Fibroblast of the aortic adventitia (primary cell): ENCODE results near the gene GOLPH3. TPM values are rescaled to one million over a fixed set of nuclear protein-coding genes. Genes with fewer than 3 reads are reported as not detected.
A peak's percentile ranks its signal among the peaks of the same experiment; 100 is the strongest.

Experiments
- DNase-seq: peaks from one replicate; pipeline ENCODE4 v3.0.0-alpha.2; 2010; ENCODE audit warnings: low read depth
- H3K4me3 ChIP-seq: 2 replicates; pipeline ENCODE4 v1.5.1; 2011; ENCODE audit warnings: low read depth, mild to moderate bottlenecking, control low read depth, low read length, moderate library complexity
- total RNA-seq: library from RNA; depleted of rRNA; stranded (reverse); fragments of >200 nt; gene quantifications from 2 replicates; pipeline ENCODE4 v1.2.3, GENCODE V29; 2012; ENCODE audit warnings: low replicate concordance
- TF ChIP-seq, protein P1 (sequence below): IDR thresholded peaks from 2 replicates; pipeline ENCODE4 v1.5.1; 2011; ENCODE audit warnings: mild to moderate bottlenecking, low read length, control low read depth, inconsistent platforms; ENCODE audit not compliant: insufficient read depth

The GOLPH3 gene
- total RNA-seq, 1 donor: 104 TPM

DNA sequence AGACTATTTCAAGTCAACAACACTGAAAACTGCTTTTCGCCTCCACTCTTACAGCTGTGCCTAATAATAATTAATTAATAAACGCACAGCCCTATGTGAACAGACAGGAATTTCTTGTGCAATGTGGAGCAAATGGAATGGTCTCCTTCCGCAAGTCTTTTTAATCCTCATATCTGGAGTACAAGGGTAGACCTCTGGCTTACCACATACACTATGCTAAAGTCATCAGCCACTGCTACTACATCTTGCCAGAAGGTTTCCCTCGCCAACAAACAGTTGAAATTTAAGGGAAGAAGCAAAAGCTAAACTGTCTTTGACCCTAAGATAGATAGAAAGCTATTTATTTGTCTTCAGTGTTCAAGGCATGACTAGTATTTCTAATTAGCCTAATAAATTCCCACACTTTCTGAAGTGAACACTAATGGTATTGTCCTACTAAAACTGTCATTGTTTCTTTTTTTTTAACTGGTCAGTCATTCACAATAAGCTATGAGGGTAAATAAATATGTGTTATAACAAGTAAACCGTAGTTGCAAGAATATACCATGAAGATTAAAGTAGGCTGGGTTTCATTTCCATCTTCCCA lies 63.9 kb downstream of the GOLPH3 start:
- DNase-seq: no peak
- TF ChIP-seq, protein P1, sequence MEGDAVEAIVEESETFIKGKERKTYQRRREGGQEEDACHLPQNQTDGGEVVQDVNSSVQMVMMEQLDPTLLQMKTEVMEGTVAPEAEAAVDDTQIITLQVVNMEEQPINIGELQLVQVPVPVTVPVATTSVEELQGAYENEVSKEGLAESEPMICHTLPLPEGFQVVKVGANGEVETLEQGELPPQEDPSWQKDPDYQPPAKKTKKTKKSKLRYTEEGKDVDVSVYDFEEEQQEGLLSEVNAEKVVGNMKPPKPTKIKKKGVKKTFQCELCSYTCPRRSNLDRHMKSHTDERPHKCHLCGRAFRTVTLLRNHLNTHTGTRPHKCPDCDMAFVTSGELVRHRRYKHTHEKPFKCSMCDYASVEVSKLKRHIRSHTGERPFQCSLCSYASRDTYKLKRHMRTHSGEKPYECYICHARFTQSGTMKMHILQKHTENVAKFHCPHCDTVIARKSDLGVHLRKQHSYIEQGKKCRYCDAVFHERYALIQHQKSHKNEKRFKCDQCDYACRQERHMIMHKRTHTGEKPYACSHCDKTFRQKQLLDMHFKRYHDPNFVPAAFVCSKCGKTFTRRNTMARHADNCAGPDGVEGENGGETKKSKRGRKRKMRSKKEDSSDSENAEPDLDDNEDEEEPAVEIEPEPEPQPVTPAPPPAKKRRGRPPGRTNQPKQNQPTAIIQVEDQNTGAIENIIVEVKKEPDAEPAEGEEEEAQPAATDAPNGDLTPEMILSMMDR: no peak
- H3K4me3 ChIP-seq: no peak overlapping the region

DNA sequence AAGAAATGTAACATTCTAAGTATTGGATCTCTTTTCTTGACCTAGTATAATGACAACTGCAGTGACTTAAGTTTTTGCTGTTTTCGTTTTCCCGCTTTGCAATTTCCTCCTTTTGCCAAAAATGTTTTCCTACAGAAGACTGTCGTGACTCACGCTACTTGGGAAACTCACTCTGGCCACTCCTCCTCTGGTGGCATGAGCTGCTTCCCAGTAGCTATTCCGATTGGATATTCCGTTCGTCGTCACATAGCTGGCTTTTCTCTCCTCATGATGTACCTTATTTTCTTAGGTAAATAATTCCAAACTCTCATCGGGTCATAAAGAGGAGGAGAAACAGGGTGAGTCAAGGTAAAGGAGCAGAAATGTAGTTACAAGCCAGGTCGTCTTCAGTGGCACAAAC lies 64.9 kb downstream of the GOLPH3 start:
- DNase-seq: peak; percentile 37
- TF ChIP-seq, protein P1: no peak
- H3K4me3 ChIP-seq: no peak overlapping the region

DNA sequence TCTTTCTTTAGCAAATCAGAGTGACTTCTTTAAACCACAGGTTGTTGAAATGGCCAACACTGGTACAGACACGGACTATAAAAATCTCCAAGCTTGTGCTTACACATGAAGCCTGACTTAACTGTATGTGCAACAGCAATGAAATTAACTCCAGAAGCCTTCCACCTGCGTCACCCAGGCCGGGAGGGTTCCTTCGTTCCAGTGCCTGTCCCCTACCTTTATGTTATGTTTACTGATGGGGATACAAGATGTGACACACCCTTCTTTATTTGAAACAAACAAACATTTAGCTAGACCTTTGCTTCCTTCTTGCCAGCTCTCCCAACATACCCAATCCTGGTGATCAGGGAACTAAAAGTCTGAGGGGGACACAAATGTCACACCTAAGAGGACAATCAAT lies 66.0 kb downstream of the GOLPH3 start:
- H3K4me3 ChIP-seq: no peak overlapping the region
- TF ChIP-seq, protein P1: no peak
- no peak for DNase-seq

DNA sequence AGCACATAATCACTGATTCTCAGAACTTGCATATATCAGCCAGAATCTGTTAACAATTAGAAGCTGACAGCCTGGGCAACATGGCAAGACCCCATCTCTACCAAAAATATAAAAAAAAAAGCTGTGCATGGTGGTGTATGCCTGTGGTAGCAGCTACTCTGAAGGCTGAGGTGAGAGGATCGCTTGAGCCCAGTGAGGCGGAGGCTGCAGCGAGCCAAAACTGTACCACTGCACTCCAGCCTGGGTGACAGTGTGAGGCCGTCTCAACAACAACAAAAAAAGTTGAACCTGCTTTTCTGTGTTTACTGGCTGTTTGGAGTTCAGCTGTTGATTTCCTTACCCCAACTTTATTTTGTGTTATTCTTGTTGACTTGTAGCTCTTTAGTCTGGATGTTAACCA lies 66.8 kb downstream of the GOLPH3 start:
- no peak overlapping the region for H3K4me3 ChIP-seq
- no peak for DNase-seq
- TF ChIP-seq, protein P1: no peak

DNA sequence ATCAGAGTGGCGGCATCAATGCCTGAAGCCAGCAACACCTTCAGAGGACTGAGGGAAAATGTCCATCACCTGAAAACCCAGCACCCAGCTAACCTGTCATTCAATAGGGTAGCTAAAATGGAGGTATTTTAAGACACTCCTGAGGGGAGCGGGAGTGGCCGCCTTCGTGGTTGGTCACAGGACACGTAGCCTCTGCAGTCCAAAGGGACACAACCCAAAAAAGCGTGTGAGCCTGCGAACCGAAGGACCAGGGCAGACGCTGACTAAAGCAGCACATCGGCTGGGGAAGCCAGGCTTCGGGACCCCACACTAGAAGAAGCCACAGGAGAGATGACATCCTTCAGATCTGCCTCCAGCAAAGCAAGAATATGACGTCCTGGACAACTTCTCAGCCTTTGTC lies 70.6 kb downstream of the GOLPH3 start:
- TF ChIP-seq, protein P1: no peak
- no peak for DNase-seq
- H3K4me3 ChIP-seq: no peak overlapping the region

DNA sequence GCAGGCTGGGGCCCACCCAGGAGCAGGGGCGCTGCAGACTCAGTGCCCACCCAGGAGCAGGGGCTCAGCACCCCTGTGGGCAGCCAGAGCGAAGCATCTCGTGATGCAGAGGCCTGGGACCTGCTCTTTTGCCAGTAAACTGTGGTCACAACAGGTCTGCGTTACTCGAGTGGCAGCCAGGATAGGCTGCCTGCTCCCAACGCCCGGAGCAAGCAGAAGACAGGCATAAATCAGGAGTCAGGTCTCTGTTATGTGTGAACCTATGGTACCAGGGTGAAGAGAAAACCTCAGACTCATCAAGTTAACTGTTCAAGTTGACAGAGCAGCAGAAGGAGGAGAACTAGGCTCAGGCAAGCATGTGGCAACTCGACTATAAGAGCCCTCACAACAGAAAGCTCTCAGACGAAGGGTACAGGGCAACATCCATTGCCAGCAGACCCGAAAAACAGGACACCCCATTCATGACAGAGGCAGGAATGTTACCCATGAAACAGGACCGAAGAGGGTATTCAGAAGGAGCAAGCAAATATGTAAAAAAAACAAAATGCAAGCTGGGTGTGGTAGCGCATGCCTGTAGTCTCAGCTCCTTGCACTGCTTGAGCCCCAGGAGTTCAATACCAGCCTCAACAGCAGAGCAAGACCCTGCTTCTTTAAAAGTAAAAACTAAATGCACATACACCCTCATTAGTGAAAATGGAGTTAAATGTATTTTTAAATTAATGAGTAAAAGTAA lies 71.7 kb downstream of the GOLPH3 start:
- no peak for DNase-seq
- H3K4me3 ChIP-seq: no peak overlapping the region
- TF ChIP-seq, protein P1: no peak
